Stimulated activated memory B cell treated with anti-CD40 and anti-IgM and Interleukin-4, amounts not matched to agents 10 μg/mL and 1 μg/mL and 100 μg/mL, for 72 hours (primary cell): ENCODE results near the gene IL16.

Experiments used
- ATAC-seq: fragments of 150-1000 bp; cut with Tn5 transposase; 2 replicates; pipeline ENCODE4 v1.10.0; 2021
- H3K27ac Mint-ChIP-seq: one replicate; pipeline ENCODE4 v1.8.0; 2022; ENCODE audit warnings: mild to moderate bottlenecking, mixed read lengths
- H3K27me3 Mint-ChIP-seq: one replicate; pipeline ENCODE4 v1.8.0; 2022; ENCODE audit warnings: mixed read lengths
- H3K36me3 Mint-ChIP-seq: one replicate; pipeline ENCODE4 v1.8.0; 2022; ENCODE audit warnings: mixed read lengths
- H3K4me1 Mint-ChIP-seq: one replicate; pipeline ENCODE4 v1.8.0; 2022; ENCODE audit warnings: mixed read lengths
- H3K4me3 Mint-ChIP-seq: one replicate; pipeline ENCODE4 v1.8.0; 2022; ENCODE audit warnings: mild to moderate bottlenecking, moderate library complexity, mixed read lengths
- H3K9me3 Mint-ChIP-seq: one replicate; pipeline ENCODE4 v1.8.0; 2022; ENCODE audit warnings: mixed read lengths

The IL16 gene

GRCh38 chr15:81308260-81308659 is 111.6 kb downstream of the IL16 start:
- peaks cover 79% of the 10 kb centered on the region for H3K36me3 Mint-ChIP-seq
- H3K9me3 Mint-ChIP-seq = no peaks in the 10 kb centered on the region
- H3K27me3 Mint-ChIP-seq = no peaks in the 10 kb centered on the region
- no peak overlapping the region for H3K4me3 Mint-ChIP-seq
- no peak overlapping the region for H3K27ac Mint-ChIP-seq
- ATAC-seq = no peak
- H3K4me1 Mint-ChIP-seq = peaks cover 79% of the 10 kb centered on the region

GRCh38 chr15:81309647-81310450 is 113.2 kb downstream of the IL16 start:
- Mint-ChIP-seq H3K9me3 (no peaks in the 10 kb centered on the region), H3K27me3 (no peaks in the 10 kb centered on the region), H3K4me1 (peaks cover 77% of the 10 kb centered on the region), H3K36me3 (peaks cover 72% of the 10 kb centered on the region), H3K4me3 (no peak overlapping the region), H3K27ac (peak overlapping the region; percentile 96)
- no peak for ATAC-seq

- no peak for ATAC-seq
- H3K4me1 Mint-ChIP-seq = peaks cover 82% of the 10 kb centered on the region
- no peak overlapping the region for H3K4me3 Mint-ChIP-seq
- H3K36me3 Mint-ChIP-seq = peaks cover 75% of the 10 kb centered on the region
- peak overlapping the region; percentile 96 for H3K27ac Mint-ChIP-seq
- H3K27me3 Mint-ChIP-seq = no peaks in the 10 kb centered on the region
- no peaks in the 10 kb centered on the region for H3K9me3 Mint-ChIP-seq
Measured at GRCh38 chr15:81310480-81310879, 113.8 kb downstream of the IL16 start.

- peak overlapping the region; percentile 38 for H3K4me3 Mint-ChIP-seq
- peak overlapping the region; percentile 96 for H3K27ac Mint-ChIP-seq
- H3K4me1 Mint-ChIP-seq = peaks cover 82% of the 10 kb centered on the region
- ATAC-seq = peak; percentile 93
- H3K9me3 Mint-ChIP-seq = no peaks in the 10 kb centered on the region
- H3K36me3 Mint-ChIP-seq = peaks cover 66% of the 10 kb centered on the region
- no peaks in the 10 kb centered on the region for H3K27me3 Mint-ChIP-seq
Measured at GRCh38 chr15:81311752-81312464, 115.2 kb downstream of the IL16 start.

GRCh38 chr15:81312790-81313543 is 116.3 kb downstream of the IL16 start:
- Mint-ChIP-seq H3K9me3 (no peaks in the 10 kb centered on the region), H3K4me1 (peaks cover 86% of the 10 kb centered on the region), H3K4me3 (no peak overlapping the region), H3K36me3 (peaks cover 58% of the 10 kb centered on the region), H3K27me3 (no peaks in the 10 kb centered on the region), H3K27ac (peak overlapping the region; percentile 96)
- ATAC-seq = no peak

GRCh38 chr15:81313686-81314085 is 117.0 kb downstream of the IL16 start:
- Mint-ChIP-seq H3K36me3 (peaks cover 55% of the 10 kb centered on the region), H3K27ac (peak overlapping the region; percentile 81), H3K4me1 (peaks cover 89% of the 10 kb centered on the region), H3K4me3 (no peak overlapping the region), H3K27me3 (no peaks in the 10 kb centered on the region), H3K9me3 (no peaks in the 10 kb centered on the region)
- ATAC-seq = no peak

GRCh38 chr15:81314378-81314777 is 117.7 kb downstream of the IL16 start:
- H3K27ac Mint-ChIP-seq = peak overlapping the region; percentile 81
- H3K9me3 Mint-ChIP-seq = no peaks in the 10 kb centered on the region
- H3K4me3 Mint-ChIP-seq = no peak overlapping the region
- no peaks in the 10 kb centered on the region for H3K27me3 Mint-ChIP-seq
- peaks cover 92% of the 10 kb centered on the region for H3K4me1 Mint-ChIP-seq
- H3K36me3 Mint-ChIP-seq = peaks cover 55% of the 10 kb centered on the region
- ATAC-seq = no peak

GRCh38 chr15:81315452-81316175 is 118.9 kb downstream of the IL16 start:
- peaks cover 51% of the 10 kb centered on the region for H3K36me3 Mint-ChIP-seq
- H3K27ac Mint-ChIP-seq = peak overlapping the region; percentile 81
- no peaks in the 10 kb centered on the region for H3K27me3 Mint-ChIP-seq
- H3K4me1 Mint-ChIP-seq = peaks cover 87% of the 10 kb centered on the region
- H3K9me3 Mint-ChIP-seq = no peaks in the 10 kb centered on the region
- peak overlapping the region; percentile 24 for H3K4me3 Mint-ChIP-seq
- ATAC-seq = no peak

GRCh38 chr15:81316267-81316666 is 119.6 kb downstream of the IL16 start:
- H3K4me1 Mint-ChIP-seq = peaks cover 80% of the 10 kb centered on the region

GRCh38 chr15:81317642-81318017 is 121.0 kb downstream of the IL16 start:
- no peak for ATAC-seq
- H3K4me3 Mint-ChIP-seq = peak overlapping the region; percentile 34
- H3K4me1 Mint-ChIP-seq = peaks cover 76% of the 10 kb centered on the region
- peaks cover 46% of the 10 kb centered on the region for H3K36me3 Mint-ChIP-seq
- H3K9me3 Mint-ChIP-seq = no peaks in the 10 kb centered on the region
- no peaks in the 10 kb centered on the region for H3K27me3 Mint-ChIP-seq
- H3K27ac Mint-ChIP-seq = peak overlapping the region; percentile 81

More at GRCh38 chr15:81316267-81316666, 119.6 kb downstream of the IL16 start:
- Mint-ChIP-seq H3K9me3 (no peaks in the 10 kb centered on the region), H3K36me3 (peaks cover 51% of the 10 kb centered on the region), H3K27me3 (no peaks in the 10 kb centered on the region), H3K27ac (peak overlapping the region; percentile 81), H3K4me3 (peak overlapping the region; percentile 24)
- ATAC-seq = no peak

GRCh38 chr15:81321667-81322066 is 125.0 kb downstream of the IL16 start:
- peaks cover 64% of the 10 kb centered on the region for H3K4me1 Mint-ChIP-seq

GRCh38 chr15:81322676-81323253 is 126.1 kb downstream of the IL16 start:
- no peaks in the 10 kb centered on the region for H3K9me3 Mint-ChIP-seq
- no peak overlapping the region for H3K27ac Mint-ChIP-seq
- peaks cover 20% of the 10 kb centered on the region for H3K36me3 Mint-ChIP-seq
- ATAC-seq = no peak
- H3K27me3 Mint-ChIP-seq = no peaks in the 10 kb centered on the region
- peak overlapping the region; percentile 56 for H3K4me3 Mint-ChIP-seq
- H3K4me1 Mint-ChIP-seq = peaks cover 54% of the 10 kb centered on the region

More at GRCh38 chr15:81321667-81322066, 125.0 kb downstream of the IL16 start:
- Mint-ChIP-seq H3K36me3 (peaks cover 20% of the 10 kb centered on the region), H3K27ac (no peak overlapping the region), H3K9me3 (no peaks in the 10 kb centered on the region), H3K4me3 (no peak overlapping the region), H3K27me3 (no peaks in the 10 kb centered on the region)
- ATAC-seq = no peak

GRCh38 chr15:81323559-81323943 is 126.9 kb downstream of the IL16 start:
- H3K9me3 Mint-ChIP-seq = no peaks in the 10 kb centered on the region
- ATAC-seq = peak; percentile 11
- peak overlapping the region; percentile 97 for H3K4me3 Mint-ChIP-seq
- no peaks in the 10 kb centered on the region for H3K27me3 Mint-ChIP-seq
- peaks cover 46% of the 10 kb centered on the region for H3K4me1 Mint-ChIP-seq
- H3K36me3 Mint-ChIP-seq = peaks cover 16% of the 10 kb centered on the region
- peak overlapping the region; percentile 82 for H3K27ac Mint-ChIP-seq
